HCT116 (cell line): ENCODE results near the gene SEMA5A. TPM values are rescaled to one million over a fixed set of nuclear protein-coding genes. Genes with fewer than 3 reads are reported as not detected.

Source experiments
- ATAC-seq: fragments of 200-7000 bp; cut with Tn5 transposase; 2 replicates; pipeline ENCODE4 v1.9.1; 2020; ENCODE audit warnings: mild to moderate bottlenecking, moderate library complexity
- BruUV-seq: library from RNA; stranded (reverse); fragments of 400-500 nt; replicated peaks from 2 replicates; lab custom pipeline; 2021; lab: Mats Ljungman, UMichigan
- CTCF ChIA-PET: fragments of 300-600 bp; sonication (Branson Sonifier 250); formaldehyde crosslinking; loops from one replicate; lab custom pipeline; 2021; ENCODE audit warnings: antibody characterized with exemption; lab: Charles Lee
- POLR2A ChIA-PET: fragments of 300-600, 350-600 bp; sonication (Branson Sonifier 250); formaldehyde crosslinking; loops from one replicate; lab custom pipeline; 2021; ENCODE audit warnings: antibody characterized with exemption; lab: Charles Lee
- RAD21 ChIA-PET, 2 experiments: fragments of 300-600 bp; sonication (Branson Sonifier 250); formaldehyde crosslinking; loops; one replicate each; lab custom pipeline; 2023; ENCODE audit warnings: low total read pairs in 2 of 2; ENCODE audit not compliant: uncharacterized antibody in 2 of 2, unreplicated experiment in 2 of 2, low non-redundant PET in 1 of 2; lab: Charles Lee
- DNase-seq: peaks from one replicate; pipeline ENCODE4 v3.0.0-alpha.2; 2010; ENCODE audit warnings: low read depth, low spot score
- H2AFZ ChIP-seq: fragments of 200-600 bp; shearing (Covaris generic), sonication (generic); 2 replicates; pipeline ENCODE4 v1.6.1; 2017; ENCODE audit warnings: low read depth, mixed run types, mixed read lengths, antibody characterized with exemption, low read length; ENCODE audit not compliant: poor library complexity, severe bottlenecking
- H3K27ac ChIP-seq: 2 replicates; pipeline ENCODE4 v1.5.1; 2012; ENCODE audit warnings: low read depth, low read length
- H3K27me3 ChIP-seq: fragments of 200-600 bp; sonication (generic); 2 replicates; pipeline ENCODE4 v1.6.1; 2016; ENCODE audit warnings: mixed run types, low read length, mixed read lengths; ENCODE audit not compliant: insufficient read depth
- H3K36me3 ChIP-seq, 2 experiments: fragments of 200-500 bp in 1 of 2; fragments of 200-600 bp in 1 of 2; sonication (Bioruptor generic) in 1 of 2; sonication (generic) in 1 of 2; 2 replicates each; pipeline versions ENCODE4 v1.5.1 to v1.6.1; 2014 to 2016; ENCODE audit warnings: low read length in 2 of 2, inconsistent platforms in 1 of 2, mixed read lengths in 1 of 2, mixed run types in 1 of 2; ENCODE audit not compliant: insufficient read depth in 2 of 2, control insufficient read depth in 1 of 2
- H3K4me1 ChIP-seq, 2 experiments: fragments of 200-600 bp in 1 of 2; sonication (generic) in 1 of 2; 2 replicates each; pipeline versions ENCODE4 v1.5.1 to v1.6.1; 2012 to 2017; ENCODE audit warnings: low read length in 2 of 2, inconsistent platforms in 1 of 2, mild to moderate bottlenecking in 1 of 2, mixed read lengths in 1 of 2, mixed run types in 1 of 2, moderate library complexity in 1 of 2; ENCODE audit not compliant: insufficient read depth in 2 of 2, control insufficient read depth in 1 of 2
- H3K4me2 ChIP-seq: fragments of 200-600 bp; sonication (generic); 2 replicates; pipeline ENCODE4 v1.6.1; 2017; ENCODE audit warnings: mixed run types, low read length, mixed read lengths
- H3K4me3 ChIP-seq, 2 experiments: fragments of 200-600 bp in 1 of 2; sonication (generic) in 1 of 2; replicated peaks in 1 of 2; 2 replicates each; pipeline ENCODE4 v1.5.1; 2011 to 2016; ENCODE audit warnings: low read length in 2 of 2, control low read depth in 1 of 2, low read depth in 1 of 2, mild to moderate bottlenecking in 1 of 2, mixed read lengths in 1 of 2, mixed run types in 1 of 2
- H3K79me2 ChIP-seq: fragments of 200-600 bp; sonication (generic); 2 replicates; pipeline ENCODE4 v1.6.1; 2017; ENCODE audit warnings: mild to moderate bottlenecking, mixed run types, low read length, moderate library complexity, mixed read lengths; ENCODE audit not compliant: insufficient read depth
- H3K9ac ChIP-seq: fragments of 200-600 bp; sonication (generic); 2 replicates; pipeline ENCODE4 v1.6.1; 2016; ENCODE audit warnings: low read length, mixed read lengths
- H3K9me2 ChIP-seq: fragments of 200-600 bp; sonication (generic), shearing (Covaris generic); 2 replicates; pipeline ENCODE4 v1.6.1; 2017; ENCODE audit warnings: mixed run types, mild to moderate bottlenecking, moderate library complexity; ENCODE audit not compliant: insufficient read depth
- H3K9me3 ChIP-seq, 2 experiments: fragments of 200-500 bp in 1 of 2; fragments of 200-600 bp in 1 of 2; sonication (Bioruptor generic) in 1 of 2; sonication (generic) in 1 of 2; 2 replicates each; pipeline ENCODE4 v1.6.1; 2014 to 2017; ENCODE audit warnings: low read length in 2 of 2, mixed read lengths in 2 of 2, inconsistent platforms in 1 of 2, low read depth in 1 of 2, mild to moderate bottlenecking in 1 of 2, mixed run types in 1 of 2, moderate library complexity in 1 of 2; ENCODE audit not compliant: control insufficient read depth in 1 of 2, insufficient read depth in 1 of 2
- H4K20me1 ChIP-seq: fragments of 200-600 bp; sonication (generic), shearing (Covaris generic); 2 replicates; pipeline ENCODE4 v1.6.1; 2017; ENCODE audit warnings: mixed run types, mild to moderate bottlenecking, moderate library complexity; ENCODE audit not compliant: insufficient read depth
- CEBPB ChIP-seq: IDR thresholded peaks from 2 replicates; pipeline ENCODE4 v1.6.1; 2012; ENCODE audit warnings: low read depth
- EZH2 ChIP-seq: fragments of 200-600 bp; sonication (generic); IDR thresholded peaks from 2 replicates; pipeline ENCODE4 v1.6.1; 2017; ENCODE audit warnings: antibody characterized with exemption, mixed run types
- POLR2AphosphoS5 ChIP-seq: IDR thresholded peaks from 2 replicates; pipeline ENCODE4 v1.6.1; 2011; ENCODE audit warnings: mild to moderate bottlenecking, low read depth, low read length, moderate library complexity
- RAD21 ChIP-seq: IDR thresholded peaks from 2 replicates; pipeline ENCODE4 v1.6.1; 2012; ENCODE audit warnings: low read depth, mild to moderate bottlenecking
- REST ChIP-seq: IDR thresholded peaks from 2 replicates; pipeline ENCODE4 v1.6.1; 2012; ENCODE audit warnings: low read depth
- SIN3A ChIP-seq: IDR thresholded peaks from 2 replicates; pipeline ENCODE4 v1.6.1; 2012; ENCODE audit warnings: low read depth
- SP1 ChIP-seq: IDR thresholded peaks from 2 replicates; pipeline ENCODE4 v1.6.1; 2012; ENCODE audit warnings: low read depth
- SRF ChIP-seq: IDR thresholded peaks from 2 replicates; pipeline ENCODE4 v1.6.1; 2012; ENCODE audit warnings: low read depth
- ZBTB33 ChIP-seq: IDR thresholded peaks from 2 replicates; pipeline ENCODE4 v1.6.1; 2011; ENCODE audit warnings: mild to moderate bottlenecking, low read length, moderate library complexity; ENCODE audit not compliant: insufficient replicate concordance; ENCODE audit errors: extremely low read depth
- ZFX ChIP-seq: fragments of 450-650 bp; IDR thresholded peaks from 2 replicates; pipeline ENCODE4 v1.6.1; 2017
- ZNF274 ChIP-seq: fragments of 200-500 bp; sonication (Bioruptor generic); IDR thresholded peaks from 2 replicates; pipeline ENCODE4 v1.6.1; 2014; ENCODE audit warnings: mild to moderate bottlenecking, low read depth, low read length, inconsistent platforms
- intact Hi-C: fragments of 100-400 bp; cut with micrococcal nuclease; formaldehyde crosslinking; loops from 2 replicates; pipeline ENCODE4 v1.10.0; 2022
- total RNA-seq: library from RNA; stranded (reverse); gene quantifications from one replicate; pipeline ENCODE4 v1.2.1, GENCODE V29; 2021; ENCODE audit not compliant: unreplicated experiment

SEMA5A gene
- total RNA-seq, 1 experiment from 2014 or later: 0.02 TPM

- H3K27me3 ChIP-seq: no peaks in the 10 kb centered on the region
- no peaks in the 10 kb centered on the region for H3K4me1 ChIP-seq
- no peaks in the 10 kb centered on the region for H3K36me3 ChIP-seq
- TF ChIP-seq ZNF274: no peak
- no peak for TF ChIP-seq REST
- TF ChIP-seq SIN3A: no peak
- no peak for TF ChIP-seq EZH2
- no peak for TF ChIP-seq ZBTB33
- TF ChIP-seq SRF: no peak
- TF ChIP-seq POLR2AphosphoS5: no peak
- TF ChIP-seq RAD21: no peak
- TF ChIP-seq ZFX: no peak
- no peak for TF ChIP-seq SP1
- TF ChIP-seq CEBPB: no peak
- no peak overlapping the region for H3K4me2 ChIP-seq
- intact Hi-C loops: no loop called here
- no peaks in the 10 kb centered on the region for H3K79me2 ChIP-seq
- no peak overlapping the region for H3K27ac ChIP-seq
- no TSS peak for BruUV-seq
- ChIA-PET POLR2A (no interaction called here), CTCF (no interaction called here), RAD21 (no interaction called here)
- H3K4me3 ChIP-seq: no peak overlapping the region
- ATAC-seq (no peak), DNase-seq (no peak)
- no peaks in the 10 kb centered on the region for H4K20me1 ChIP-seq
- no peaks in the 10 kb centered on the region for H3K9me2 ChIP-seq
- H2AFZ ChIP-seq: no peak overlapping the region
- H3K9ac ChIP-seq: no peak overlapping the region
- H3K9me3 ChIP-seq: peaks cover 0 to 16% of the 10 kb centered on the region in 2 experiments; a peak in 2 of 4 replicates
These were observed 362.8 kb downstream of the SEMA5A start for GRCh38 chr5:9182899-9183695.
